AG09319 (cell line): ENCODE data around the gene ZNF541.
"Not testable (repeated sequence)": the region's sequence is repeated elsewhere in the genome, so short reads cannot be mapped to it uniquely, and the experiment has no call there.

Experiments
- DNase-seq: peaks from one replicate; pipeline ENCODE4 v3.0.0-alpha.2; 2010; ENCODE audit warnings: low read depth; ENCODE audit errors: extremely low read depth
- TF ChIP-seq, protein P1 (sequence below): IDR thresholded peaks from 2 replicates; pipeline ENCODE4 v1.5.1; 2011; ENCODE audit warnings: low read depth, mild to moderate bottlenecking, inconsistent platforms, low read length, moderate library complexity

Gene ZNF541

DNA sequence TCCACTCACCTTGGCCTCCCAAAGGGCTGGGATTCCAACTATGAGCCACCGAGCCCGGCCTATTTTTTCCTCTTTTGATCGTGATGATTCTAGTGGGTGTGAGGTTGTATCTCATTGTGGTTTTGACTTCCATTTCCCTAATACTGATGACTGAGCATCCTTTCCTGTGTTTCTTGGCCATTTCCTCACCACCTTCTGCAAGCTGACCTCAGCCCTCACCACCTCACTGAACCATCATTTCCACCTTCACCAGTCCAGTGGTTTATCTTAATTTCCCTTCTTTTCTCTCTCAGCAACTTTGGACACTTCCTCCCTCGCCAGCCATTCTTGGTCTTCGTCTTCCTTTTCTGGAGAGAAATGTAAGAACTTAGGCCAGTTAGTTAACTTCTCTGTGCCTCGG lies 23.0 kb upstream of the ZNF541 start:
- no peak for DNase-seq
- TF ChIP-seq, protein P1, sequence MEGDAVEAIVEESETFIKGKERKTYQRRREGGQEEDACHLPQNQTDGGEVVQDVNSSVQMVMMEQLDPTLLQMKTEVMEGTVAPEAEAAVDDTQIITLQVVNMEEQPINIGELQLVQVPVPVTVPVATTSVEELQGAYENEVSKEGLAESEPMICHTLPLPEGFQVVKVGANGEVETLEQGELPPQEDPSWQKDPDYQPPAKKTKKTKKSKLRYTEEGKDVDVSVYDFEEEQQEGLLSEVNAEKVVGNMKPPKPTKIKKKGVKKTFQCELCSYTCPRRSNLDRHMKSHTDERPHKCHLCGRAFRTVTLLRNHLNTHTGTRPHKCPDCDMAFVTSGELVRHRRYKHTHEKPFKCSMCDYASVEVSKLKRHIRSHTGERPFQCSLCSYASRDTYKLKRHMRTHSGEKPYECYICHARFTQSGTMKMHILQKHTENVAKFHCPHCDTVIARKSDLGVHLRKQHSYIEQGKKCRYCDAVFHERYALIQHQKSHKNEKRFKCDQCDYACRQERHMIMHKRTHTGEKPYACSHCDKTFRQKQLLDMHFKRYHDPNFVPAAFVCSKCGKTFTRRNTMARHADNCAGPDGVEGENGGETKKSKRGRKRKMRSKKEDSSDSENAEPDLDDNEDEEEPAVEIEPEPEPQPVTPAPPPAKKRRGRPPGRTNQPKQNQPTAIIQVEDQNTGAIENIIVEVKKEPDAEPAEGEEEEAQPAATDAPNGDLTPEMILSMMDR: no peak

DNA sequence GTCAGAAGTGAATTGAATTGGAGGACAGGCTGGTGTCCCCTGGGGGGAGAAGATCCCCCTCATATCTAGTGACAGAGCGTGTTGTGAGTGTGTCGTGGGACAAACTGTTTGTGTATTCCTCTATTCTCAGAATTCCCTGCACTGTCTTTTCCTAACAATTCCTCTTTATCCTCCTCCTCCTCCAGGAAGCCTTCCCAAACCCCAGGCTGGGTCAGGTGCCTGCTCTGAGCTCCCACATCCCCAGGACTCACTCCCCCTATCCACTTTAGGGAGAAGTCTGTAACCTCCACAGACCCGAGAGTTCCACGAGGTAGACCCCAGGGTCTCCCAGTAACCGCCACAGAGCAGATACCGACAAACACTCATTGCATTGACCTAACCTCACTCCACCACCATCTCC lies 20.9 kb upstream of the ZNF541 start:
- TF ChIP-seq, protein P1: no peak
- DNase-seq: no peak

DNA sequence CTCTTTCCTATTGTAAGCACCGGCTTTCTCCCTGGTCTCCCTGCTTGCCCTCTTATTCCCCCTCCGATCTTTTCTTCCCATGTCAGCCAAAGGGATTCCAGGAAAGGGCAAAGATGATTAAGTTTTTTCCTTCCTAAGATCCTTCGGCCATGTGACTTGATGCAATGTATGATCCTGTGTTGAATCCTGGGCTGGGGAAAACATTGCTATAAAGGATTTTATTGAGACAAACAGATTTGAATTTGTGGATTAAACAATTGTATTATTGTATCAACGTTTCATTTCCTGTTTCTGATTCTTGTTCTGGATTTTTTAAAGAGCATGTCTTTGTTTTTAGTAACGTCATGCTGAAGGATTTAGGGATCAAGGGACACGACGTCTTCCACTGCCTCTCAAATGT lies 16.9 kb upstream of the ZNF541 start:
- TF ChIP-seq, protein P1: no peak
- DNase-seq: no peak

DNA sequence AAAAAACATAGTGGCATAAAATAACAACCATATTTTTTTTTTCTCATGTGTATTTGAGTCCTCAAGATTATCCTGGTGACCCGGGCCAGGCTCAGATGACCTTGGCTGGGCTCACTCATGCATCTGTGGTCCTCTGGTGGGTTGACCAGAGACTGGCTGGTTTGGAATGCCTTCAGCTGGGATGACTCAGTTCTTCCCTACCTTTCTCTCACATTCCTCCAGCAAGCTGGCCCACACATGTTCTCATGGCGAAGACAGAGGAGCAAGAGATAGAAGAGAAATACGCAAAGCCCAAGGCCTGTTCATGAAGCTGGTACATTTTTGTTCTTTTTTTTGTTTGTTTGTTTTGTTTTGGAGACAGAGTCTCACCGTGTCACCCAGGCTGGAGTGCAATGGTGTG lies 14.3 kb upstream of the ZNF541 start:
- TF ChIP-seq, protein P1: no peak
- DNase-seq: no peak

DNA sequence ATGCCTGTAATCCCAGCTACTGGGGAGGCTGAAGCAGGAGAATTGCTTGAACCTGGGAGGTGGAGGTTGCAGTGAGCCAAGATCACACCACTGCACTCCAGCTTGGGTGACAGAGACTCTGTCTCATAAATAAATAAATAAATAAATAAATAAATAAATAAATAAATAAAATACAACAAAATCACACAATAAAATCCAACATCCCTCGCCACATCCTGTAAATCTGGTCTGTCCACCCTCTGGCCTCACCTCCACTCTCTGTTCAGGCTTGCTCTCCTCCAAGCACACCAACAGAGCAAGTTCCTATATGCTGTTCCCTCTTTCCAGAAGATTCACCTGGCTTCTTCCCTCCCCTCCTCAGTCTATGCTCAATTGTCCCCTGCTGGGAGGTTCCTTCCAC lies 10.2 kb upstream of the ZNF541 start:
- not testable (repeated sequence) for DNase-seq

DNA sequence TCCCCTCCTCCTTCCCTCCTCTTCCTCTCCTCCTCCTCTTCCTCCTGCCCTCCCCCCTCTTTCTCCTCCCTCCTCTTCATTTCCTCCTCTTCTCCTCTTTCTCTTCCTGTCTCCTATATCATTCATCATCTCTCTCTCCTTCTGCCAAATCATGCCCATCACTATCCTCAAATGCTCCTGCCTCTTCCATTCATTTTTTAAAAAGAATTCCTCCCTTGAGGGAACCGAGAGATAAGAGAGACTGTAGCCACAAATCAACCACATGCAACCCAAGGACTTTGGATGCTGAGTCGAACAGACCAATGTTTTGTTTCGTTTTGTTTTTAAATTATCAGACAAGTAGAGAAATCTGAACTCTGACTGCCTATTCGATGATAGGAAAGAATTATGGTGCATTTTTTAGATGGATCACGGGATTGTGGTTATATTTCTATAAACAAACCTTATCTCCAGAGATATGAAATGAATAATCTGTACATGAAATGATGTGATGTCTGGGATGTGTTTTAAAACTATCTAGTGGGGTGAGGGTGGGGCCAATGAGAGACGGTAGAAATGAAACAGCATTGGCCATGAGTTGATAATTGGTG lies 9.5 kb upstream of the ZNF541 start:
- TF ChIP-seq, protein P1: no peak
- peak; percentile 25 for DNase-seq

DNA sequence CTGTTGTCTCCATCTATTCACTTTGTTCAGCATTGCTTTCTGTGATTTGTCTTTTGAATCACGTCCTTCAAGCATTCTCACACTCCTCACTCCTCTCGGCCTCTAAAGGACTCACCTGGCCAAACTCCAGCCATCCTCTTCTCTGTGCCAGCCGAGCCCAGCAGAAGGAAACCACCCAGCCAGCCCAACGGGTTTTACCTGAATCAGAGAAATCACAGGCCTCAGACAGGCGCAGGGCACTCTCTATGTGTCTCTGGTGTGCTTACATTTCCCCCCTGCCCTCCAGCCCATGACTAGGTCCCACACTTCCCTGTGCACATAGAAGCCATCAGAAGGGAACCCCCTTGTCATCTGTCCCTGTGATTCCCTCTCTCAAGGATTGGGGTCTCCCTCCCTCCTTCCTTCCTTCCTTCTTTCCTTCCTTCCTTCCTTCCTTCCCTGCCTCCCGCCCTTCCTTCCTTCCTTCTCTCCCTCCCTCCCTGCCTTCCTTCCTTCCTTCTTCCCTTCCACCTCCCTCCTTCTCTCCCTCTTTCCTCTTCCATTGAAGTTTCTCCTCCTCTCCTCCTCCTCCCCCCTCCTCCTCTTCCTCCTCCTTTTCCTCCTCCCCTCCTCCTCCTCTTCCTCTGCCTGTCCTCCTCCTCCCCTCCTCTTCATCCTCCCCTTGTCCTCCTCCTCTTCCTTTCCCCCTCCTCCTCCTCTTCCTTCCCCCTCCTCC lies 8.8 kb upstream of the ZNF541 start:
- TF ChIP-seq, protein P1: no peak
- no peak for DNase-seq

DNA sequence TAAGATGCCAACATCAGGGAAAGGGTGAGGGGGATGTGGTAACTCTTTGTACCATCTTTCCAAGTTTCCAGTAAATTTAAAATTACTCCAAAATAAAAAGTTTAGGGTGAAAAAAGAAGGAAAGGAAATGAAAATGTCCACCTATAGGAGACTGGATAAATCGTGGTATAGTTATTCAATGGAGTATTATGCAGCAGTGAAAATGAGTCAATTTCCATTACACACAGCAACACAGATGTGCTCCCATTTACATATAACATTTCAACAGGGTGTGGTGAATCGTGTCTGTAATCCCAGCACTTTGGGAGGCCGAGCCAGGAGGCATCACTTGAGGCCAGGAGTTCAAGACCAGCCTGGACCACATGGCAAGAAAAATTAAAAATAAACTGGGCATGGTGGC lies 7.4 kb upstream of the ZNF541 start:
- no peak for DNase-seq
- TF ChIP-seq, protein P1: no peak
